HG02763 (cell line): ENCODE measurements around the gene TMEM119.
"Not testable (repeated sequence)": the region's sequence is repeated elsewhere in the genome, so short reads cannot be mapped to it uniquely, and the experiment has no call there.

Source experiments
- ATAC-seq: cut with Tn5 transposase; IDR thresholded peaks from one replicate; pipeline ENCODE4 v1.9.1; 2021; ENCODE audit warnings: mild to moderate bottlenecking, moderate library complexity; ENCODE audit not compliant: unreplicated experiment

Gene TMEM119

GRCh38 chr12:108586306-108586705, 11.6 kb downstream of the TMEM119 start:
- ATAC-seq, result no peak

- no peak for ATAC-seq
These were observed 12.0 kb downstream of the TMEM119 start for GRCh38 chr12:108585864-108586263.

GRCh38 chr12:108584456-108585065, 13.3 kb downstream of the TMEM119 start:
- ATAC-seq, result no peak

GRCh38 chr12:108583991-108584390, 13.9 kb downstream of the TMEM119 start:
- ATAC-seq, result no peak

- no peak for ATAC-seq
These were observed 14.7 kb downstream of the TMEM119 start for GRCh38 chr12:108582978-108583770.

GRCh38 chr12:108582509-108582908, 15.4 kb downstream of the TMEM119 start:
- no peak for ATAC-seq

GRCh38 chr12:108581311-108582227, 16.3 kb downstream of the TMEM119 start:
- no peak for ATAC-seq

- no peak for ATAC-seq
These were observed 17.4 kb downstream of the TMEM119 start for GRCh38 chr12:108580531-108580930.

GRCh38 chr12:108578813-108579212, 19.1 kb downstream of the TMEM119 start:
- no peak for ATAC-seq

GRCh38 chr12:108578264-108578663, 19.6 kb downstream of the TMEM119 start:
- no peak for ATAC-seq

- no peak for ATAC-seq
These were observed 20.4 kb downstream of the TMEM119 start for GRCh38 chr12:108577458-108577857.

GRCh38 chr12:108576660-108577234, 21.1 kb downstream of the TMEM119 start:
- no peak for ATAC-seq

- no peak for ATAC-seq
These were observed 22.5 kb downstream of the TMEM119 start for GRCh38 chr12:108575199-108575912.

- ATAC-seq, result not testable (repeated sequence)
These were observed 23.6 kb downstream of the TMEM119 start for GRCh38 chr12:108574276-108574675.

- no peak for ATAC-seq
These were observed 24.6 kb downstream of the TMEM119 start for GRCh38 chr12:108573317-108573716.

- ATAC-seq, result no peak
These were observed 25.6 kb downstream of the TMEM119 start for GRCh38 chr12:108572166-108572790.

- ATAC-seq, result no peak
These were observed 26.2 kb downstream of the TMEM119 start for GRCh38 chr12:108571609-108572165.

- no peak for ATAC-seq
These were observed 26.9 kb downstream of the TMEM119 start for GRCh38 chr12:108570743-108571608.
